AML-193 (cell line): ENCODE data around the gene YIF1A.
"Not testable (repeated sequence)": the region's sequence is repeated elsewhere in the genome, so short reads cannot be mapped to it uniquely, and the experiment has no call there.

ENCODE experiments used
- DNase-seq, 2 experiments: peaks; one replicate each; lab custom pipeline; 2025; lab: John Stamatoyannopoulos, UW

Gene YIF1A

GRCh38 chr11:66286699-66287098 is 2.2 kb downstream of the YIF1A start:
- DNase-seq, result no peak

GRCh38 chr11:66285250-66285947 is 3.5 kb downstream of the YIF1A start:
- no peak for DNase-seq

- DNase-seq, result no peak
These were observed 4.3 kb downstream of the YIF1A start for GRCh38 chr11:66284526-66285078.

- DNase-seq, result no peak
These were observed 5.4 kb downstream of the YIF1A start for GRCh38 chr11:66283461-66284105.

- peak; percentile 91 to 92 for DNase-seq
These were observed 6.2 kb downstream of the YIF1A start for GRCh38 chr11:66282468-66283455.

- no peak for DNase-seq
These were observed 7.0 kb downstream of the YIF1A start for GRCh38 chr11:66281776-66282467.

- DNase-seq, result no peak
These were observed 7.9 kb downstream of the YIF1A start for GRCh38 chr11:66281001-66281400.

- DNase-seq, result no peak
These were observed 8.5 kb downstream of the YIF1A start for GRCh38 chr11:66280428-66280827.

- no peak for DNase-seq
These were observed 9.7 kb downstream of the YIF1A start for GRCh38 chr11:66279092-66279734.

- DNase-seq, result no peak
These were observed 10.4 kb downstream of the YIF1A start for GRCh38 chr11:66278363-66279091.

- DNase-seq, result no peak
These were observed 11.2 kb downstream of the YIF1A start, which contains the start of gene CNIH2 for GRCh38 chr11:66277471-66278362. CNIH2 (plus strand) TSS chr11:66278175; CDS start chr11:66278457, 282 bp downstream.

GRCh38 chr11:66277064-66277463 is 11.9 kb downstream of the YIF1A start:
- DNase-seq, result not testable (repeated sequence)

GRCh38 chr11:66276619-66277018 is 12.3 kb downstream of the YIF1A start:
- DNase-seq, result not testable (repeated sequence)

- no peak for DNase-seq
These were observed 12.8 kb downstream of the YIF1A start for GRCh38 chr11:66275984-66276612.

- DNase-seq, result no peak
These were observed 13.5 kb downstream of the YIF1A start for GRCh38 chr11:66275396-66275795.

GRCh38 chr11:66274219-66274618 is 14.7 kb downstream of the YIF1A start:
- no peak for DNase-seq

- DNase-seq, result no peak
These were observed 16.3 kb downstream of the YIF1A start for GRCh38 chr11:66272596-66272995.

GRCh38 chr11:66271816-66272215 is 17.1 kb downstream of the YIF1A start:
- no peak for DNase-seq
